Ovary (tissue), 3 donors: ENCODE results near the gene RAPGEF6.

Experiments used
- POLR2A ChIP-seq: fragments of 450-650 bp; IDR thresholded peaks from one replicate; pipeline ENCODE4 v1.6.1; 2017; ENCODE audit warnings: antibody characterized with exemption, mild to moderate bottlenecking, moderate library complexity
- TF ChIP-seq, protein P1 (sequence below), 3 donors: fragments of 450-650 bp in 2 of 3; fragments of 200-600 bp in 1 of 3; IDR thresholded peaks; one replicate each; pipeline versions ENCODE4 v1.5.1 to v1.8.0; 2016 to 2022; ENCODE audit warnings: antibody characterized with exemption in 3 of 3, mild to moderate bottlenecking in 1 of 3
- donor health status: DM: no; HTN: no; CAD: no.

DNA sequence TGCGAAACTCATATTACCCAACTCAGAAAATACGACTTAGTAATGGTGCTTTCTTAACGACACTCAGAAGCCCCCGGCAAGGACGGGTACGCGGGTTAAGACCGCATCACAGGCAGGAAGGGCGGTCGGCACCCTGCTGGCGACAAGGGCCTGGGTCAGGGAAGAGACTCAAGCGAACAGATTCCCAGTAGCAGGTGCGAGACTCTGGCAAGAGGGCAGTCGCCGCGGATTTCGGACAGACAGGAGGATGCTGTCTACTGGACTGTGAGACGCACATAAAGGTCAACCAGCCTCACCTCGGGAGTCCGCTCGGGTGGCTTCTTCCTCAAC, 398 bp downstream of the RAPGEF6 start:
- TF ChIP-seq, protein P1, sequence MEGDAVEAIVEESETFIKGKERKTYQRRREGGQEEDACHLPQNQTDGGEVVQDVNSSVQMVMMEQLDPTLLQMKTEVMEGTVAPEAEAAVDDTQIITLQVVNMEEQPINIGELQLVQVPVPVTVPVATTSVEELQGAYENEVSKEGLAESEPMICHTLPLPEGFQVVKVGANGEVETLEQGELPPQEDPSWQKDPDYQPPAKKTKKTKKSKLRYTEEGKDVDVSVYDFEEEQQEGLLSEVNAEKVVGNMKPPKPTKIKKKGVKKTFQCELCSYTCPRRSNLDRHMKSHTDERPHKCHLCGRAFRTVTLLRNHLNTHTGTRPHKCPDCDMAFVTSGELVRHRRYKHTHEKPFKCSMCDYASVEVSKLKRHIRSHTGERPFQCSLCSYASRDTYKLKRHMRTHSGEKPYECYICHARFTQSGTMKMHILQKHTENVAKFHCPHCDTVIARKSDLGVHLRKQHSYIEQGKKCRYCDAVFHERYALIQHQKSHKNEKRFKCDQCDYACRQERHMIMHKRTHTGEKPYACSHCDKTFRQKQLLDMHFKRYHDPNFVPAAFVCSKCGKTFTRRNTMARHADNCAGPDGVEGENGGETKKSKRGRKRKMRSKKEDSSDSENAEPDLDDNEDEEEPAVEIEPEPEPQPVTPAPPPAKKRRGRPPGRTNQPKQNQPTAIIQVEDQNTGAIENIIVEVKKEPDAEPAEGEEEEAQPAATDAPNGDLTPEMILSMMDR (IDR thresholded peaks at IDR 0.05) = no peak
- TF ChIP-seq POLR2A = no peak
